Fibroblast of villous mesenchyme (primary cell): ENCODE results near the gene KIF26B. TPM values are rescaled to one million over a fixed set of nuclear protein-coding genes. Genes with fewer than 3 reads are reported as not detected.
"Not testable (repeated sequence)": the region's sequence is repeated elsewhere in the genome, so short reads cannot be mapped to it uniquely, and the experiment has no call there.

Experiments
- DNase-seq: peaks from one replicate; pipeline ENCODE4 v3.0.0-alpha.2; 2010; ENCODE audit warnings: low read depth
- H3K4me3 ChIP-seq: 2 replicates; pipeline ENCODE4 v1.5.1; 2011; ENCODE audit warnings: low read depth, mild to moderate bottlenecking, low read length
- CTCF ChIP-seq: IDR thresholded peaks from 2 replicates; pipeline ENCODE4 v1.5.1; 2012; ENCODE audit warnings: low read depth, mild to moderate bottlenecking, low read length; ENCODE audit not compliant: insufficient read depth
- total RNA-seq: library from RNA; depleted of rRNA; stranded (reverse); fragments of >200 nt; gene quantifications from 2 replicates; pipeline ENCODE4 v1.2.3, GENCODE V29; 2012

KIF26B gene
- total RNA-seq, 1 donor = 12.1 TPM

- no peak for TF ChIP-seq CTCF
- H3K4me3 ChIP-seq = no peak overlapping the region
- DNase-seq = no peak
Observed at GRCh38 chr1:245317217-245317616, 162.4 kb downstream of the KIF26B start.

DNA sequence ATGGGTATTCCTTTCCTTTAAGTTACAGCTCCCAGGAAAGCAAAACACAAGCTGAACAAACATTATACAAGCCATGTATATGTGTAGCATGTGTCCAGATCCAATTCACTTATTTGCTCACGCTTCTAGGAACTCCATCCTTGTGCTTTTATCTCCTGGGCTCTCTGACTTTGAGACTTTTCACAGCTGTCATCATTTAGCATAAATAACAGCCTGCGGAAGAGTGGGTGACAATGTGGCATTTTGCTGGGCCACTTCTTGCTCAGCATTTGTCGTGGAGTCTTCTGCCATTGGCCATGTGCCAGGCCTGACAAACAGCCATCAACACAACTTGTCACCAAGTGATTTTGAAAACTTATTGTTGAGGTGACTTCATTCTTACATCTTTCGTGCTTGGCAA is 164.3 kb downstream of the KIF26B start:
- TF ChIP-seq CTCF = no peak
- no peak overlapping the region for H3K4me3 ChIP-seq

GRCh38 chr1:245322673-245323072 is 167.9 kb downstream of the KIF26B start:
- no peak overlapping the region for H3K4me3 ChIP-seq
- no peak for TF ChIP-seq CTCF
- no peak for DNase-seq

More for the DNA sequence above, 164.3 kb downstream of the KIF26B start:
- no peak for DNase-seq

- DNase-seq, H3K4me3 ChIP-seq: not testable (repeated sequence)
Observed at GRCh38 chr1:245323765-245324164, 169.0 kb downstream of the KIF26B start.

DNA sequence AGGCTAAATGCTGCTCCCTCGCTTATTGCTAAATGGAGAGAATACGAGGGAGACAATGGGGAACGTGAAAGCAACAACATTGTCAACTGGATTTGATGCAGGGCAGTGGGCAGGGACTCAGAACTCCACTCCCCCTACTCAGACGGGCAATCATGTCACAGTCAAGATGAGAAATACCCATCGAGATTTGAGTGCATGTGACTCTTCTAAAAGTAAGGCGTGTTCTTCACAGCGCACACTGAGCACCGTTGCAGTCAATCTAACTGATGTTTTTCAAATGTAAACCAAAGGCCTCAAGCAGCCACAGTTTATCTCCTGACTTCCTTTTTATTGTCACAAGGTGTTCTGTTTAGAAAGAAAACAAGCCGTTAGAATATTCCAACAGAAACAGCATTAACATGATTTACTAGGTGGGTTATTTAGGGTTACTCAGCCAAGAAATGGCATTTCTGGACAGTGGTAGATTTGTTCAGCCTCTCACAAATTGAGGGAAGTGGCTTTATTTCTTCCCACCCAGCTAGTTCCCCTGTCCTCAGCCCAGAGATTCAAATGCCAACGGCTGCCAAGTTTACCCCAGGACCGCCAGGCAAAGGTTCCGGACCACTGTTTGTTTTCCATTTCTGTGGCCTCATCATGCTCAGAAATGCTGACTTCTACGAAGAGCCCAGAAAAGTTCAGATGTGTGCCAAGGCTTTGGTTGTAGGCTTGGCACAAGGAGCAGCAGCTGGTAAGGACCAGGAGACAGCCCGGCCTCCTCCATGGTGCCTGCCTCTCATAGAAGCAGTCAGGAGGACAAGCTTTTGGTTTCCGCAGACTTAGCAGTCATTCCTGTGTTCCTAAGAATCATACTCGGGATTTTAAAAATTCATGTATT is 171.4 kb downstream of the KIF26B start:
- no peak for DNase-seq
- no peak for TF ChIP-seq CTCF
- no peak overlapping the region for H3K4me3 ChIP-seq

DNA sequence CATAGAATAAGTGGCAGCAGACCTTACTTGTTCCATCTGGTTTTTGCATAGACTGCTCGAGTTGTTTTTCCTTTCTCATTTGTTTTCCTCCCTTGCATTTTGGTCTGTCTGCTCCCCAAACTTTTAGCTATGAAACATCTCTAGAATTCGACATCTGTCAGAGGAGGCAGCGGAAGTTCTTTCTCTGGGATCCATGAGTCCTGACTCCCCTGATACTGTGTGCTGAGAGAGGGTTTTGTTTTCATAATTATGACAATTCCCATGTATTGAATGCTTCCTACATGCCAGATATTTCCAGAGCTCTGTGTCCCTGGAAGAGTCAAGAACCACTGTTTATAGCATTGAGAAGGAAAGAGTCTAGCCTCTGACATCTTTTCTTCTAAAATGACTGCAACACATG is 172.6 kb downstream of the KIF26B start:
- no peak overlapping the region for H3K4me3 ChIP-seq
- no peak for TF ChIP-seq CTCF
- no peak for DNase-seq

DNA sequence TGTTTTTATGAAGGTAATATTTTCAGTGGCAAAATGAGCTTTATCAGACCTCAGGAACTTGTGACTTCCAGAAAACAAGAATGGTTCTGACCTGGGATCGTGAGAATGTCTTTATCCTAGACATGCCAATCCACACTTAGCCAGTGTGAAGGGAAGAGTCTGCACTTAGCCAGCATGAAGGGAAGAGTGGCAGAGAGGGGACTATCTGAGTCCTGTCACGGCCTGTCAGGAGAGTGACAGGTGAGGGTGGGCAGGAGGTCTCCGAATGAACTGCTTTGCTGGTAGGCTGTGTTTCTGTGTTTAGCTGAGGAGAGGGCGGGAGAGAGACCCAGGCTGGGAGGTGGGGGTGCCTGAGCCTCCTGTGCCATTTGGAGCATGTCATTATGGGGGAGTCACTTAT is 173.1 kb downstream of the KIF26B start:
- no peak for DNase-seq
- TF ChIP-seq CTCF = no peak
- no peak overlapping the region for H3K4me3 ChIP-seq
